Right lung (tissue), 5 donors: ENCODE data around the gene MRPL39. TPM values are rescaled to one million over a fixed set of nuclear protein-coding genes. Genes with fewer than 3 reads are reported as not detected.

Source experiments
- DNase-seq, 2 donors: peaks; one replicate each; pipeline ENCODE4 v3.0.0-alpha.2; 2013
- polyA plus RNA-seq, 5 donors: library from polyadenylated mRNA; unstranded; fragments of 120-200 nt; gene quantifications; one replicate each; pipeline versions ENCODE4 v1.2.1 to v1.2.3, GENCODE V29; 2013; ENCODE audit warnings: inconsistent platforms in 1 of 5, low replicate concordance in 1 of 5; ENCODE audit not compliant: insufficient read length in 5 of 5, insufficient read depth in 1 of 5

Gene MRPL39
- polyA plus RNA-seq, 5 donors, result 30.8 to 38.7 (median 36.0) TPM

DNA sequence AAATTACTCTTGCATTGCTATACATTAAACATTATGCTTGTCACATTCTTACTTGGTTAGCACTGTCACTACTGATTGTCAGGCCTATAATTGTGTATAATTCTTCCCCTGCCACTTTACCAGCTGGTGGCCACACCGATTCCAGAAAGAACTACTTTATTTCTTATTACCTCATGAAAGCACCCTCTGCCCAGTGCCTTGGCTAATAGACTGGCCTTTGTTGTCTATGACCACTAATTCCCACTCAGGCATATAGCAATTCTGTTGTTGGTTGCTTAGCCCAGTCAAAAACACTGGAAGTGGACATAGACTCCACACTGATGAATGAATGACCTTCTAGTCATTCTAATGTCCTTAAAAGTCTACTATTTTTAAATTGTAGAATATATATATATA is 35.6 kb downstream of the MRPL39 start:
- no peak for DNase-seq

DNA sequence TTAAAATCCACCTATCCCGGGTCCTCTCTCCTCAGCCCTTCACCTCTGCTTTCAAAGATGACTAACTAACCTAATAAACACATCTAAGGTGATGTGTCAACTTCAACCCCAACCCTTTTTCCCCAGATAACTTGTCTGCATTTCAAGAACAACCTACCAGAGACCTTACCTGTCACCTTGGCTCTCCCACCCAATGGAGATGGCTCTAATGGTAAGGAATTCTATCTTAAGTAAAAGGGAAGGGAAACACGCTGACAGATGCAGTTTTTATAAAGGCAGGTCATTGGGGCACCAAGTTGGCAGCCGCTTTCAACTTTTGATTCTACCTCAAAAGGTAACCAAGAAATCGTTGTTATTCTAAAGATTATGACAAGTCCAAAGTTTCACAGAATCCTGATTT is 37.6 kb downstream of the MRPL39 start:
- no peak for DNase-seq

DNA sequence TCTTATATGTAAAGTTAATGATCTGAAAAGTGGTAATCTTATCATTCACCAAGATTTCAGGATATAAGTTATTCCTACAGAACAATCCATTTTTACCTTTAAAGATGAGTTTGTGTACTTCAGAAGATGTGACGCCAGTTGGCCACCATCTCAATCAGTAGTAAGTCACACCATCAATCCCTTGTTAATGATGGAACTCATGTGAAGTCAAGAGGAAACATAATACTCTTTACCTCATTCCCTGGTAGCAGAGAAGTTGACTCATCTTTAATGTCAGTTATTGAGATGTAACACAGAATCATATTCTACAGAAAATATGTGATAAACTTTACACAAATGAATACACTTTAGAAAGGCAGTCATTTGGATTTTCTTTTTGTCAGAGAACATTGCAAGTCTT is 38.2 kb downstream of the MRPL39 start:
- no peak for DNase-seq

DNA sequence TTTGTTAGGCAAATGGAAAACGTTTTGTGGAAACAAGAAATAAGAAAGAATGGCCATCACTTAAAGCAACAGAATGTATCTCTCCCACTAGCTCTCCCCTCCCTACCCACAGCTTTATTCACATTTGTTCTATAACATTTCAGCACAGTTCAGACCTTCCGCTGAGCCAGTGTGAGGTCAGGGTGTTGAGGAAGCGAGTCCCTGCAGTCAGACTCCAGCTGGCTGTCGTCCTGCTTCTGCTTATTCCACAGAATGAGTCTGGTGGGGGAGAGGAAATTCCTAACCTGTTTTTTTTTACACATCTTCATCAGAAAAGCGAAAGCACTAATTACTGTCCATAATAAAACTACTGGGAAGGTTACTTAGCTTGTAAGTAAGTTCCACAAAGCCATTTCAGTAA is 39.0 kb downstream of the MRPL39 start:
- peak; percentile 54 to 62 for DNase-seq

DNA sequence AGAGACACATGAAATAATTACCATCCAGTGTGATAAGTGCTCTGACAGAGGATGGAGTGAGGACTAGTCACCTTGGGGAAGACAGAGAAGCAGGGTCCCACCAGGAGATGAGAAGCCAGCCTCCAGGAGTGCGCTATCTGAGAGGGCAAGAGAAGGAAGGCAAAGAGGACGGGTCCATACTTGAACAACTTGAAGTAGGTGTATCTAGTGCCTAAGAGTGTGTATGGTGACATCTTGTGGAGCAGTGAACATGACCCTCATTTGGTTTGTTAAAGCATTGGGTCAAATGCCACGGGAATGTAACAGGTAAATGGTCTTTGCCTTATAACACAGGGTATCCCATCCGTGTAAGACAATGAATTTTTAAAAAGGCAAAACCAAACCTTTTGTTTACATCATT is 39.8 kb downstream of the MRPL39 start:
- no peak for DNase-seq

DNA sequence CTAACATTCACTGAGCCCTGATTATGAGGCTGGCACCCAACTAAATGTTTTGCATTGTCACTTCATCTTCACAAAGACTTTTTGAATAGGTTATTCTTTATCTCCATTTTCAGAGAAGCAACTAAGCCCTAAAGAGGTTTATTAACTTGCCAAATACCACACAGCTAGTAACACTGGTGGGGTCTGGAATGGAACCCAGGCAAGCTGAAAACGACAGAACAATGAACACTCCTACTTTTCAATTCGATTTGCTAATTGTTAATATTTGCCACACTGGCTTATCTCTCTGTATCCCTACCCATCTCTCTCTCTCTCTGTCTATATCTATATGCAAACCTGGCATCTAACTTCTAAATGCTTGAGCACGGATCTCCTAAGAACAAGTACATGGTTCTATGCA is 40.6 kb downstream of the MRPL39 start:
- no peak for DNase-seq

DNA sequence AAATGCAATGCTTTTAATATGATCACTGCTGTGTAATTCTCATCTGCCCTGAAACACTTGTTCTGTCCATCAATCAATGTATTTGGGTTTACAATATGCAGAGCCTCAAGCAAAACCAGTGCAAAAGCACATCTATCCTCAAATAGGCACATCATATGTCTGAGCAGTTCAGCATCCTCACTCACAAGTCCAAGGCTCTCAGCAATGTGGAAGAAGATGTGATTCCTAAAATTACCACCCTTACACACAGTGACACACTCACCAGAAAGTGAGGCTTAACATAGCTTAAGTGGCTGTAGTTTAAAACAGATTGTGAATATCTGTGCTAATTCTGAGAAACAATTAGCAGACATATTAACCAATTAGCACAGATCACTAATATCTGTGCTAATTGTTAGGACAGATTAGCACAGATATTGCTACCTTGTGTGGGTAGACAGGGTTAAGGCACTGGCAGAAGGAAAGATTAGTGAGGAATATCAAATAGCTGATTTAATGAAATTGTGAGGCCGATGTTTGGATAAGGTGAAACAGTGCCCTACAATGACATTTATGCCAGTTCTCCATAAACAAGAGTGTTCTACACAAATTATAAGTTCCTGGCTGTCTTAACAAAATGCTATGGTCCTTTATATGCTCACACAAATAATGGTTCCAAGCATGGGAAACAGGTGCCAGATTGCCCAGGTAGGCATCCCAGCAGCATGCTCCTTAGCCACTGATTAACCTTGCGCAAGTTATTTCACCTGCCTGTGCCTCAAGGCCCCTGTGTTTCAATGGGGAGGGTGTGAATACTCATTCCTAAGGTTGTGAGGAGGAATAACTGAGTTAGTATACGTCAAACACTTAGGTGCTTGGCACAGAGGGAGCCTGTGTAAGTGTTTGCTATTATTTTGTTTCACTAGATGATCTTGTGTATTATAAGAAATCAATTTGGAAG is 41.7 kb downstream of the MRPL39 start:
- no peak for DNase-seq

DNA sequence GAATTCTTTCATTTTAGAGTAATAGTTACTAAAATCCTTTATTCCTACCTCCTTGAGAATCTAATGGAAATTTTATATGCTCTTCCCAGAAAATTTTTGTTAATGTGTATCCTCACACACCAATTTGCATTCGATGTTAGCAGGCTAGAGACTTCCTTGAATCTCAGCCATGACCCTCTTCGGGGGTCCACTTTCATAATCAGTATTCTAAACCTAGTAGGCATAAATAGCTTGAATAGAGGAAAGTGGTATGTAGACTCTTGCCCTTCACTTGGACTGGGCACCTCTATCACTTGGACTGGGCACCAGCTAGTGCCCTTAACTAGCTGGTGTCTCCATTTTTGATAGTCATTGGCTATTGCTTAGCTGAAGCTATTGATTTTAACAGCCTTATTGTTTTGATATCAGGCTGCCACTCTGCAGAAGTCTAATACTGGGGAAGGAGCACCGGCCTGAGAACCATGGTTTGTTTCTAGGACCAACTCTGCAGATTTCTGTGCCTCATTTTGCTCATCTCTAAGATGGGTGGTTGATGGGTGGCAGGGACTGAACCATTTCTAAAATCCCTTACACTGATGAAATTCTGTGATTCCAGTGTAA is 42.8 kb downstream of the MRPL39 start:
- DNase-seq, result no peak

DNA sequence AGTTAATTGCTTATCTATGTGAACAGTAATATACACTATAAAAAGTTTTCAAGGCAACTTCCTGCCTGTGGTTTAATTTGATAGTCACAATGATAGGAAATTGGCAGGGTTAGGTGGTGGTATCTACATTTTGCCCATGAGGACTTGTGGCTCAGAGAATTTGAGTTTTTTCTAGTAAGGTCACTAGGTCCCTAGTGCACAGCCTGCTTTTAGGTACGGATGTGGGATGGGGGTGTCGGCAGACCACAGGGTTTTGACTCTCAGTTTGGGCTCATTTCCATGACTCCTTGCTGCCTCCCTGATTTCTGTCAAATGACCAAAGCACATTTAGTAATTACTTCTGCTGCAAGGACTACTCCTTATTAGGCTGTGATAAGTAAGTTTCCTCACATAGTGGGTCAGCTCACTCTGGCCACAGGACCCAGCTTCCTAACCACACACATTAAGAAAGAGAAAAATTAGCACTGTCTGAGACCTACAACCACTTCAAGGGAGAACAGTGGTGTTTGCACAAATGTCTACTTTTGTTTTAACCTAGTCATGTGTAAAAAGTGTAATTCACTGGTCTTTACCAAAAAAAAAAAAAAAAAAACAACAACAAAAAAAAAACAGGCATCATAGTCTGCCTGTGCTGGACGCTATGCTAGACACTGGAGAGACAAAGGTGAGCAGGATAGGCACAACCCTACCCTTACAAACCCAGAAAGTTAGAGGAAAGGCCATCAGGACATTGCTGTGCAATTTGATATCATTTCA is 43.7 kb downstream of the MRPL39 start:
- DNase-seq, result no peak

DNA sequence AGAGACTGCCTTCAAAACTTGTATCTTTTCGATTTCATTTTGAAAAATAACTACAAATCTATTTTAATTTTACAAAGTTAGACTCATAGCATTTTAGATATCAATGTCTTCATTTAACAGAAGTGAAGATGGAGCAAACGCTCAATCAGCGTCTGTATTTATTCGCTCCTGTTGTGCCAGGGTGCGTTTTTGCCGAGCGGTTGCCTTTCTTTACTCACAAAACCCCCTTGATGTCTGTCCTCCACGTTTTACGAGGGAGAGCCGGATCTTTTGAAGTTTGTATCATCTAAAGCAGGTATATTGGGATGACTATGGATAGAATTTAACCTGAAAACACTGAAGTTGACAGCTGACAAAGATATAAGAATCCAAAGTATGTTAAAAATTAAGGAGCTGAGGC is 44.6 kb downstream of the MRPL39 start:
- no peak for DNase-seq

DNA sequence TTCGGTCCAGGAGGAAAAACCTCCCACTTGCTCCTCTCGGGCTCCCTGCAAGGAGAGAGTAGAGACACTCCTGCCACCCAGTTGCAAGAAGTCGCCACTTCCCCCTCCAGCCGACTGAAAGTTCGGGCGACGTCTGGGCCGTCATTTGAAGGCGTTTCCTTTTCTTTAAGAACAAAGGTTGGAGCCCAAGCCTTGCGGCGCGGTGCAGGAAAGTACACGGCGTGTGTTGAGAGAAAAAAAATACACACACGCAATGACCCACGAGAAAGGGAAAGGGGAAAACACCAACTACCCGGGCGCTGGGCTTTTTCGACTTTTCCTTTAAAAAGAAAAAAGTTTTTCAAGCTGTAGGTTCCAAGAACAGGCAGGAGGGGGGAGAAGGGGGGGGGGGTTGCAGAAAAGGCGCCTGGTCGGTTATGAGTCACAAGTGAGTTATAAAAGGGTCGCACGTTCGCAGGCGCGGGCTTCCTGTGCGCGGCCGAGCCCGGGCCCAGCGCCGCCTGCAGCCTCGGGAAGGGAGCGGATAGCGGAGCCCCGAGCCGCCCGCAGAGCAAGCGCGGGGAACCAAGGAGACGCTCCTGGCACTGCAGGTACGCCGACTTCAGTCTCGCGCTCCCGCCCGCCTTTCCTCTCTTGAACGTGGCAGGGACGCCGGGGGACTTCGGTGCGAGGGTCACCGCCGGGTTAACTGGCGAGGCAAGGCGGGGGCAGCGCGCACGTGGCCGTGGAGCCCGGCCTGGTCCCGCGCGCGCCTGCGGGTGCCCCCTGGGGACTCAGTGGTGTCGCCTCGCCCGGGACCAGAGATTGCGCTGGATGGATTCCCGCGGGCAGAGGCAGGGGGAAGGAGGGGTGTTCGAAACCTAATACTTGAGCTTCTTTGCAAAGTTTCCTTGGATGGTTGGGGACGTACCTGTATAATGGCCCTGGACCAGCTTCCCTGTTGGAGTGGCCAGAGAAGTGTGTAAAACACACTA is 45.3 kb downstream of the MRPL39 start:
- peak; percentile 33 to 42 for DNase-seq

DNA sequence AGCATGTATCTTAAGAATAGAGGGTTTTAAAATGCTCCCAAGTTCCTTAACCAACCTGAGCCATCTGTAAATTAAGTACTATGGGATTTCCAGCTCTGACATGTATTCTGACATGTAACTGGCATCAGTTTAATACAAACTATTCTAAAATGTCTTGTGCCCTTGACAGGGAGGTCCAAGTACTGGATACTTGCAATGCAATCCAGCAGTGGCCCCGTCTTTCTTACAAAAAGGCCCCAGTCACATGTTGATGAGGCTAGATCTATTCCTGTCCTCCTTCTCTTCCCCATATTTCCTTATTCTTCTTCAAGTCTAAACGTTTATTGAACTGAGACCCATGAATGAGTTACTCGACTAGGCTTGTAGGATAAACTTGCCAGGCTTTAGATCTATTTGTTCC is 46.4 kb downstream of the MRPL39 start:
- no peak for DNase-seq

DNA sequence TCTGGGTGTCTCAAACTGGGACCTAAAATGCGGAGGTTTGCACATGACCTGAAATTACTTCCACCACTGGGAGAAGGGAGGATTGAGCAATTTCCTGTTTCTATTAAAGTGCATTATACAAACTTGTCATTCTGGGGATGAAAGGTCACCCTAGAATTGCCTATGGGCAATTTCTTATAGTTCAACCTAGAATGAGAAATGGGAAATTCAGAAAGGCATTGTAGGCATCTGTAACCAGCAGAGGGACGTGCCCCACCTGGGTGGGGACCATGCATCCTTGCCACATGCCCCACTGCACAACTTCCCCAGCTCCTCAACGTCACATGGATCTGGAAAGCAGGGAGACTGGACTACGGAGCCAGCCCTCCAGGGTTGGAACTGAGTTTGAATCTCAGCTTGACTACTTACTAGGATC is 47.0 kb downstream of the MRPL39 start:
- DNase-seq, result no peak

DNA sequence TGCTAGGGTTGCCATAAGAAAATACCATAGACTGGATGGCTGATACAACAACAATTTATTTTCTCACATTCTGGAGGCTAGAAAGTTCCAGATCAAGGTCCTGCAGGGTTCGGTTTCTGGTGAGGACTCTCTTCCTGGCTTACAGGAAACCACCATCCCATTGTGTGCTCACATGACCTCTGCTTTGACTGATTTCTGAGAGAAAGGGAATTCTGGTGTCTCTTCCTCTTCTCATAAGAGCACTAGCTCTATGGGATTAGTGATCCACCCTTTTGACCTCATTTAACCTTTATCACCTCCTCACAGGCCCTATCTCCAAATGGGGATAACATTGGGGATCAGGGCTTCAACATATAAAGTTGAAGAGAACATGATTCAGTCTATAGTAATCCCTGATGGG is 47.5 kb downstream of the MRPL39 start:
- DNase-seq, result no peak

DNA sequence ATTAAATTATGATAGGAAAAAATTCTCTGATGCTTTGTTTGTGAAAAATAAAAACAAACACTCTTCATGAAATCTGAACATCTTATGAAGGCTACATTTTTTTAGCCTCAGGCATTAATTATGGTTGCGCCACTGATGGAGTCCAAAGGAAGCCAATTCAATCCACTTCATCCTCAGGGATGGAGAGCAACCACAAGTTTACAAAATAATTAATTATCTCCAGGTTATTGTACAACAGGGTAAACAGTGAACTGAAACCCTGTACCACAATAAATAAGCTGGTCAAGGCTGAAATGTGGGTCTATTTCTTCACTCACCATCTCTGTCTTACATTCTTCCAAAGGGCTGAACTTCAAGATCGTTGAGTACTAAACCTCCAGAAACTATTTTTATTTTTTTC is 49.2 kb downstream of the MRPL39 start:
- DNase-seq, result no peak

DNA sequence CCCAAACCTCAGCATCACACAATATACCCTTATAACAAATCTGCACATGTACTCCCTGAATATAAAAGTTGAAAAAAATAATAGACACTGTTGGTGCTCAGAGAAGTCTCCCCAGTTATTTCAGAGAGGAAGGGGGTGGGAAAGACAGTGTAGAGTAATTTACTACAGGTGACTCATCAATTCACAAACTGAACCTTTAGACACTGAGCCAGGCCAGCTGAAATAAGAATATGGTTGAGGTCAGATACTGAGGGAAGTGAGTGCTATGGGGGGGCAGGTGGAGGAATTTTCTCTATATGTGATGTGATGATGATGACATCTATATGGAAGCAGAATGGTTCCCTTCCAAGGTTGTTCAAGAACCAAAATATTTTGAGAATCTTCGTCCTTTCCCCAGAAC is 50.1 kb downstream of the MRPL39 start:
- DNase-seq, result no peak

DNA sequence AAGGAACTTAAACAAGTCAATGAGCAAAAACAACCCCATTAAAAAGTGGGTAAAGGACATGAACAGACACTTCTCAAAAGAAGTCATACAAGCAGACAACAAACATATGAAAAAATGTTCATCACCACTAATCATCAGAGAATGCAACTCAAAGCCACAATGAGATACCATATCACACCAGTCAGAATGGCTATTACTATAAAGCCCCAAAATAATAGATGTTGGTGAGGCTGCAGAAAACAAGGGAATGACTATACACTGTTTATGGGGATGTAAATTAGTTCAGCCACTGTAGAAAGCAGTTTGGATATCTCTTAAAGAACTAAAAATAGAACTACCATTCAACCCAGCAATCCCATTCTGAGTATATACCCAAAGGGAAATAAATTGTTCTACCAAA is 51.2 kb downstream of the MRPL39 start:
- DNase-seq, result no peak

DNA sequence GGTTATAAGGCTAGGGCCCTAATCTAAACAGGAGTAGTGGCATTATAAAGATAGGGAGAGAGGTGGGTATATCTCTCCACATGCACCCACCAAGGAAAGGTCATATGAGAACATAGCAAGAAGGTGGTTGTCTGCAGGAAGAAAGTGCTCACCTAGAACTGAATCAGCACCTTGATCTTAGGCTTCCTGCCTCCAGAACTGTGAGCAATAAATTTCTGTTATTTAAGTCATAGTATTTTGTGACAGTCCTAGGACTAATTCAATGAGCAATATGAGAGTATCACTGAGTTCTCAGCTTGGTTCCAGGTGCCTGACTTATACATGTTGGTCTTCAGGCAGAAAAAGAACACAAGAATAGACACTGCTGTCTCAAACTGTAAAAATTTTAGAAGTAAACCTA is 51.8 kb downstream of the MRPL39 start:
- DNase-seq, result no peak

DNA sequence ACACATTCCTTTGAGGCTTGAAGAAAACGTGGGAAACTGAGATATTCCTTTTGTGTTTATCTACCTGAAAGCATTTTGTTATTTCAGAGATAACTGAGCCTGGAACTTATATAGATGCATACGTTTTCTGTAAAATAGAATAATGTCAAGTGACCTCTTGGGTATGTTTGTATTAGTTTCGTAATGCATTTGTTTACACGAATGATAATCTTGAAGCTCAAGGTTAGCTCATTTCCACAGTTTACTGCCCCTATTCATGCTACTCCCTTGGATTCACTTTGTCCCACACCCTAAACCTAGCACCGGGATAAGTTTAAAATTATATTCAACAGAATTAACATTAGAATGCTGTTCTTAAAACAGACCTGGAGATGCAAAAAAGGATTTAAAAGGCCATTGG is 54.4 kb downstream of the MRPL39 start:
- no peak for DNase-seq

DNA sequence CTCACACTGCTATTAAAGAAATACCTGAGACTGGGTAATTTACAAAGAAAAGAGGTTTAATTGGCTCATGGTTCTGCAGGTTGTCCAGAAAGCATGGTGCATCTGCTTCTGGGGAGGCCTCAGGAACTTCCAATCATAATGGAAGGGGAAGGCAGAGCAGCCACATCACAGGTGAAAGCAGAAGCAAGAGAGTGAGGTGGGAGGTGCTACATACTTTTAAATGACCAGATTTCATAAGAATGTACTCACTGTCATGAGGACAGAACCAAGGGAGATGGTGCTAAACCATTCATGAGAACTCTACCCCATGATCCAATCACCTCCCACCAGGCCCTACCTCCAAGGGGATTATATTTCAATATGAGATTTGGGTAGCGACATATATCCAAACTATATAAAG is 55.7 kb downstream of the MRPL39 start:
- no peak for DNase-seq

DNA sequence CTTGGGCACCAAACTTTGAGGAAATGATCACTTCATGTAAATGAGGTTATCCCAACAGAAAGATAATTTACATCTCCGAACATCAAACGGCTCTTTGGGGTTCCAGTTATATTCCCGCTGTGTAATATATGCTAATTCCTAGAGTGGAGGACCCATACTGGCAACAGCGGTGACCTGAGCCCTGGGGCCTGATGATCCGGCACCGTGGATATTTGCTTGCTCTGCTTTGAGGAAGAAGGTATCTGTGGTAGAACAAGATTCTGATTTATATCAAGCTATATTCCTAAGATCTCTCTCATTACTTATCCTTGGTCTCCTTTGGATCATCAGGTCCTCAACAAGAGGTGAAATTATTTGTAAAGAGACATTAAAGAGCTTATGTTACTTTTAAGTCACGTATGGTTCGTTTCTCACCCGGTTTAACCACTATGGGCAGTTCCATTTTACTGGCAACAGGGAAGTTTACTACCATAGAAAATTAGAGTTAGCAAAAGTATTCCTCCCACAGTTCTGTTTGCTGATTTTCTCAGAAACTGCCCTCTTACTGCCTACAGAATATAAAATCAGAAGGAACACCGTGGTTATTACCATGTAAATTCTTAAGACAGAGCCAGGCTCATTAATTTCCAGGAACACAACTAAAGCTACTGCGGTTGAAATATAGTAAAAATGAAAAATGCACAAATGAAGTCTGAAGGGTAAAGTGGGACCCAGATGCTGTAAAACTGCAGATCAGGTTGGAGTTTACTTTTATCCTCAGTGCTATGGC is 56.7 kb downstream of the MRPL39 start:
- no peak for DNase-seq
